Sigmoid colon (tissue), 3 donors: Measurements from ENCODE around the gene CPEB3.

Experiments used
- POLR2A ChIP-seq, 2 donors: fragments of 450-650 bp; IDR thresholded peaks; one replicate each; pipeline ENCODE4 v1.6.1; 2016; ENCODE audit warnings: antibody characterized with exemption in 2 of 2, mild to moderate bottlenecking in 2 of 2, moderate library complexity in 2 of 2
- TF ChIP-seq, protein P1 (sequence below), 4 experiments: fragments of 450-650 bp in 3 of 4; fragments of 200-600 bp in 1 of 4; IDR thresholded peaks; one replicate each; pipeline ENCODE4 v1.5.1; 2016 to 2019; ENCODE audit warnings: antibody characterized with exemption in 4 of 4, mild to moderate bottlenecking in 3 of 4, moderate library complexity in 2 of 4

DNA sequence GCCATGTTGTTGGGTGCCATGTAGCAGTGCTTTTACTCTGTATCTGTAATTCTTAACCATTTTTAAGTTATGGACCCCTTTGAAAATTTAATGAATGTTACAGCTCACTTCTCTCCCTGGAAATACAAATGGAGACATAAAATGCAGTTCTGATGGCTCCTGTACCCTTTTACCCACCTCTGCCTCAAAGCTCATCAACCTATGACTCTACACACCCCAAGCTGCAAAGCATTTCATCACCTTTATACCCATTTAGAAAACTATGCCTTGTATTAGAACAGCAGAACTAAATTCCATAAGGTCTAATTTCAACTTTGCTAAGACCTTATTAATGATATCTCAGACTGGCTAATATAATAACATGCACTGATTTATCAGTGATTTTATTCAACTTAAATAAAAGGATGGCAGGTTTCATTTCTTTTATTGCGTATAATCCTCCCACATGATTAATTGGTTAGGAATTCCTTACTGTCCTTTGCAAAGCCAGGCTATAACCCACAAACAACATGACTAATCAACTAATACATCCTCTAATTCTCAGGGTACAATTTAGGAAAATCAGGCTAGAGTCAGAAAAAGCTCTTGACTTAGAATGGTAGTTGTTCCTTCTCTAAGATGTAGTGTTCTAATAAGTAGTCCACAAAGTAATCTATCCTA is 68.1 kb downstream of the CPEB3 start:
- no peak for TF ChIP-seq POLR2A (IDR thresholded peaks at IDR 0.05)
- TF ChIP-seq, protein P1, sequence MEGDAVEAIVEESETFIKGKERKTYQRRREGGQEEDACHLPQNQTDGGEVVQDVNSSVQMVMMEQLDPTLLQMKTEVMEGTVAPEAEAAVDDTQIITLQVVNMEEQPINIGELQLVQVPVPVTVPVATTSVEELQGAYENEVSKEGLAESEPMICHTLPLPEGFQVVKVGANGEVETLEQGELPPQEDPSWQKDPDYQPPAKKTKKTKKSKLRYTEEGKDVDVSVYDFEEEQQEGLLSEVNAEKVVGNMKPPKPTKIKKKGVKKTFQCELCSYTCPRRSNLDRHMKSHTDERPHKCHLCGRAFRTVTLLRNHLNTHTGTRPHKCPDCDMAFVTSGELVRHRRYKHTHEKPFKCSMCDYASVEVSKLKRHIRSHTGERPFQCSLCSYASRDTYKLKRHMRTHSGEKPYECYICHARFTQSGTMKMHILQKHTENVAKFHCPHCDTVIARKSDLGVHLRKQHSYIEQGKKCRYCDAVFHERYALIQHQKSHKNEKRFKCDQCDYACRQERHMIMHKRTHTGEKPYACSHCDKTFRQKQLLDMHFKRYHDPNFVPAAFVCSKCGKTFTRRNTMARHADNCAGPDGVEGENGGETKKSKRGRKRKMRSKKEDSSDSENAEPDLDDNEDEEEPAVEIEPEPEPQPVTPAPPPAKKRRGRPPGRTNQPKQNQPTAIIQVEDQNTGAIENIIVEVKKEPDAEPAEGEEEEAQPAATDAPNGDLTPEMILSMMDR (IDR thresholded peaks at IDR 0.05): no peak
